Activated T-cell treated with anti-CD3 and anti-CD28 coated beads for 4 hours (primary cell): ENCODE measurements around the gene SRD5A1.

Source experiments
- DNase-seq: peaks from one replicate; pipeline ENCODE4 v3.0.0-alpha.2; 2020

The SRD5A1 gene

DNA sequence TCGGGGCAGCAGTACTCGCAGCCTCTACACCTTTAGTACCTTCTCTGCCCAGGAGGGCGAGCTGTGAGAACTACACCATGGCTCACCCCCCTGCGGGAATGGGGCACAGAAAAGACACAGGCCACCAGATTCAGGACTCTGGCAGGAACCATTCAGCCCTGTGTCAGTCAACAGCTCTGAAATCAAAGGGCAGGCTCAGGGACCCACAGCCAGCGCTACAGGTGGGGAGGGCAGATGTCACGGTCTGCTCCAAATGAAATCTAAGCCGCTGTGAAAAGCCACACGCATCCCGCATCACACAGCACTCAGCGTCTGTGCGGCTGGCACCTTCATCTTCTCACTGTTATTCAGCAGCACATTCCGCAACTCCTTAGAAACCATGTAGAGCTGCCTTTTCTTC, 28.3 kb upstream of the SRD5A1 start:
- no peak for DNase-seq

DNA sequence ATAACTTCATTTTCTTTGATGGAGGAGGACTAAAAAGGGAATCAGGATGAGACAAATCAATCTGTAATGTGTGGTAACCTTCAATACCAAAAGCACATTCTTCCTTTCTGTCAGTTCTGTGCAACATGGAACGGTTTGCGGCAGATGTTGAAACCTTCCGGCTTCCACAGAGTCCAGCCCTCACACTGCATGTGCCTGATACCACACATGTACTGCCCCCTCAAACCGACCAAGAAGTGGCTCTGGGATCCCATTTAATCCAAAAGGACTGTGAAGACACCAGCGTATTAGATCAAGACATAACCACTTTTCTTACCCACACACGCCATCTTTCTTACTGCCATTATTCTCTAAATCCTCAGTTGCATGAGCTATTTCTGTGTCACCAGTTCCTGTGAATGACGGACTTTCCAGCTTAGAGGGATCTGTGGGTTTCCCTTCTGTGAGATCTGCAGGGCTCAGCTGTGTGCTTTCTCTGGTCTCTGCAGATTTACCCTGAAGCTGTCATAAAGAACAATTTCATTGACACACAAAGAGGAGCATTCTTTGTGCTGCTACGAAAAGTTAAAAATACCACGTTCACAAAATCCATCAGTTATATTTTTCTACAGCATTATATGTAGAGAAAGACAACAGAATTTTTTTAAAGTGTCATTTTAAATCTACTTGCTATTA, 26.2 kb upstream of the SRD5A1 start:
- no peak for DNase-seq

- DNase-seq: no peak
Measured at GRCh38 chr5:6607559-6607936, 25.7 kb upstream of the SRD5A1 start.

GRCh38 chr5:6608016-6608415, 25.2 kb upstream of the SRD5A1 start:
- no peak for DNase-seq

DNA sequence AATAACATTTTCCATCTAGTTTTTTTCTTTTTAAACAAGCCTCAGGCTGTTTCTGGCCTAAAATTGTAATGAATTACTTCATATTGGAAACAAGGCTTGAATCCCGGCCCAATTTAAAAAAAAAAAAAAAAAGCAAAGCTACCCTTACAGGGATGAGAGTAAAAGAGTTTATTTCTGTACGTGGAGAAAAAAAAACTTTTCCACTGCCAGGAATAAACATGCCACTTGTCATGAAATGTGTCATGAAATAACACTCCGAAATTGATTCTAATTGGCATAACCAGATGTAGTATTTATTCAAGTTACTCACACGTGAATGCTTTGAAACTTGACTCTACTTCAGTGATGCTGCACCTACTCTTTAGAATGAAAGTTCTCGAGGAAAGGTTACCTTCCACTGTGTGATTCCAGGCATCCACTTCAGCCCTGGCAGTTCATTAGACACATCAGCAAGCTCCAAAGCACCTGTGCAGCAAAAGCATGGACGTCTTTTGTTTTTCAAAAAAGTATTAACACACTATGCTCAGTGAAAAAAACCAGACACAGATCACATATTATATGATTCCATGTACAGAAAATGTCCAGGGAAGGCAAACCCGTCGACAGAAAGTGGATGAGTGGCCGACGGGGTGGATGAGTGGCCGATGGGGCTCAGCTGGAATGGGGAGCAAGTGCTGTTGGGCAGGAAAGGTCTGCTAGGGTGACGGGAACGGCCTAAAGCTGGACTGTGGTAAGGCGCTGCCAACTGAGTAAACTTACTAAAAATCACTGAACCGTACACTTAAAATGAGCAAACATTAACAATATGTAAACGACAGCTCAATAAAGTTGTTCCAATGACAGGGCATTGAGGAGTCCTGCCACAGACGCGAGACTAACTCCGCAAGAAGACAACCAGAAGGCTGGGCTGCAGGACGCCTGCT, 21.6 kb upstream of the SRD5A1 start:
- DNase-seq: no peak

DNA sequence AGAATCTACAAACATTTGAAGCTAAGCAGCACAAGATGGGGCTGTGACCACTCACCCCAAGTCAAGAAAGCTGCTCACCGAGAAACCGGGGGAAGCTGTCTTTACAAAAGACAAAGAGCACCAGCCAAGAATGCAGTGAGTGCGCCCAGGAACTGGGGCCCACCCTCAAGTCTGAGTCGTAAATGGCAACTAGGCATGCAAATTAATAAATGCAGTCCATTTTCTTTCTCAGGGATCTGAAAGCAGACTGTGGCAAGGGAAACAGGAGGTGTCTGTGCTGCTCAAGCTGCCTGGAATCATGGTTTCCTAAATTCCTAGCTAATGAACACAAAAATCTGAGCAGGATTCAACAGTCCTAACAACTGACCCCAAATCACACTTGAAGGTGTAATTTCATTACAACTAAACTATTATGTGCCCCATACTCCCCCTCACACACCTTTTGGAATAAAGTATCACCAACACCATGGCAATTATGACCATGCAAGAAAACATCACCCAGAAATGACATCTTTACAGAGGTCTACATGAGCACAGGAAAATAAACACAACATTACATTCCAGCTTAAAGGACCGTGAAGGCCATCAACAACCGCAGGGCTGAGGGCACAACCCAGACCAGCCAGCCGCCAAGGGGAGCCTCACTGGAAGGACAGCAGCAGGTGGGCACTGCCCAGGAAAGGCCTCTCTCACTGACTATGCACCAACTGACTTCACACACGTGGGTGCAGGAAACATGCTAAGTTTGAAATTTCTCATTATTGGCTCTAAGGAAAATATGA, 18.0 kb upstream of the SRD5A1 start:
- DNase-seq: no peak

- DNase-seq: no peak
Measured at GRCh38 chr5:6616632-6617031, 16.6 kb upstream of the SRD5A1 start.

- no peak for DNase-seq
Measured at GRCh38 chr5:6623228-6623627, 10.0 kb upstream of the SRD5A1 start.

GRCh38 chr5:6623941-6624340, 9.3 kb upstream of the SRD5A1 start:
- DNase-seq: no peak

DNA sequence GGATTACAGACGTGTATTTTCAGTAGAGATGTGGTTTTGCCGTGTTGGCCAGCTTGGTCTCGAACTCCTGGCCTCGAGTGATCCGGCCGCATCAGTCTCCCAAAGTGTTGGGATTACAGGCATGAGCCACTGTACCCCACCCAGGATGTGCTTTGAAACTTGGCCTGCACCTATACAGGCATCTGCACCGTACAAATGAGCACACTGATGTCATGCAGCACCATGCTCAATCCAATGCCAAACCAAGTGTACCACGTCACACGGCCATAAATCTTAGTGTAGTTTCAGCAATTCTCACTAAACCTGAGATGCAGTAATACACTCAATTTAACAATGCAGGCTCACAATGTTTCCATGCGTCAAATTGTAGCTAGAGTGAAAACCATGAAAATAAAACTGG, 6.7 kb upstream of the SRD5A1 start:
- no peak for DNase-seq

- no peak for DNase-seq
Measured at GRCh38 chr5:6631441-6631840, 1.8 kb upstream of the SRD5A1 start.

DNA sequence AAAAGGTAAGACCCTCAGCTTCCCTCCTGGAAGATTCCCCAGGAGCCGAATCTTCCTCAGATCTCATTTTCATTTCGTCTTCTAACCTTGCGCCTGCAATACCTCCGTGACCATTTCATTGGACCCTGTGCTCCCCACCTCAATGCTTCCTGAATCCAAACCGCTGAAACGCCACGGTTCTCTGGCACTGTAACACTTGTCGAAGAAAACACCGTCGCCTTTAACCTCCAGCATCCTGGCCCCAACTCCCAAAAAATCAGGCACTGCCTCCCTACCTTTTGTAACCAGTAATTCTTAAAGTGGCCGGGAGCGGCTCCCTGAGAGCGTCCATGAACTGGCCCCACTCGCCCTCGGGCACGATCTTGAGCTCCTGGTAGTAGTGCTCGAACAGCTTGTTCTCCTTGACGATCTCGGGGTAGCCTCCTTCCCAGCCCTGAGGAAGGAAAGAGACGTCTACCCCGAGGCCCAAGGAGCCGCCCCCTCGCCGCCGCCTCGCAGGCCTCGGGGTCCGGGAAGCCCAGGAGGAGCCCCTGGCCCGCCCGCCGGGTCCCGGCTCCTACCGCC, 834 bp upstream of the SRD5A1 start:
- no peak for DNase-seq

- DNase-seq: peak; percentile 7
Measured at GRCh38 chr5:6633469-6634245, 417 bp downstream of the SRD5A1 start.

DNA sequence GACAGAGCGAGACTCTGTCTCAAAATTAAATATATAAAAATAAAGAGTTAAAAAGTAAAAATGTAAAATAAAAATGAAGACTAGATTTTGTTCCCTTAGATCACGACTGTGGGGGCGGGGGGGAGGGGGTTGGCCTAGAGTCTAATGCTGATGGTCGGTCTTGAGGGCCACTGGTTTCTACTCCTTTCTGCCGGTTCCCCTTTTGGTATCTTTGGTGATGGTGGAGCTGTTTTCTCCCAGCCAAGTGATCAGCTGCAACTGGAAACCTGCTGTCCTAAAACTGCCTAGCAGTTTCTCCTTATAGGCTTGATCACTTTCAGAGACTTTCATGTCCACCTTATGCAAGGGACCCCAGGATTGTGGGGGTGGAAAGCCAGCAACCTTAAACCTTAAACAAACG, 1.1 kb downstream of the SRD5A1 start:
- DNase-seq: no peak

GRCh38 chr5:6634788-6635430, 1.7 kb downstream of the SRD5A1 start:
- DNase-seq: no peak

GRCh38 chr5:6636293-6636692, 3.1 kb downstream of the SRD5A1 start:
- DNase-seq: no peak

GRCh38 chr5:6637022-6637421, 3.8 kb downstream of the SRD5A1 start:
- no peak for DNase-seq

DNA sequence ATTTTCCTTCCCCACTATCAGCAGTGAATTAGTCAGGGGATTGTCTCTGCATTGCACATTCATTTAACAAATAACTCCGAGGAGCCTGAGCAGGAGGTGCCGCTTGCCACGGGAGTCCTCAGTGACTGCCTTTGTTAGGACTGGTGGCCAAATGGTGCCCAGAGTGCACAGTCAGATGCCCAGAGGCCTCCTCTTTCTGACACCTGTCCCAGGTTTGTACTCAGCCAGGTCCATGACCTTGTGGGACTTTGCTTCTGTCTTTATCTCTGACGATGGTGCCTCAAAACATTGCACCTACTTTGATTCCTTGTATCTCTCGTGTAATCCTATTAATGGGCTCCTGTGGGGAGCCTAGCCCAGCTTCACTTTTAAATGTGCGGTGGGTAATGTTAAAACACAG, 4.3 kb downstream of the SRD5A1 start:
- DNase-seq: no peak

GRCh38 chr5:6638236-6638635, 5.0 kb downstream of the SRD5A1 start:
- no peak for DNase-seq

DNA sequence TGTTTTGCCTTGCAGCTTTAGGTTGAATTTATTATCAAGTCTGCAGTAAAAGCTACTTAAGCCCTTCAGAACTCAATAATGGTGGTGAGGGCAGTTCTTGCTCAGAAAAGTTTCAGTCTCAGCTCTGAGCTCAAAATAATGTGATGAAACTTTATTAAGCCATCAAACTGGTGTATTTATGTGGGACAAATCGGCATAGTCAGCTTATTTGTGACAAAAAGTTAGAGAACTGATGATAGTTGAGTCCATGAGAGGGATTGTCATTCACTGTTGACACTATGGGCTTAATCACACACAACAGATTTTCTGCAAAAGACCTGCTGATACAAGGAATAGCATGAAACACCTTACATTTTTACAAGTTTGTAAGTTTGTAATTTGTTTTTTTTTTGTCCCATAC, 9.4 kb downstream of the SRD5A1 start:
- no peak for DNase-seq

- no peak for DNase-seq
Measured at GRCh38 chr5:6644794-6645241, 11.6 kb downstream of the SRD5A1 start.
